ENCODE results near the gene WDR73. TPM values are rescaled to one million over a fixed set of nuclear protein-coding genes. Genes with fewer than 3 reads are reported as not detected.

The WDR73 gene
- total and polyA plus RNA-seq, 2 of the 8 experiments (the other 6 are each of a cell fraction or from before 2014, with no cell fraction given), result 22.7 to 23.1 TPM

DNA sequence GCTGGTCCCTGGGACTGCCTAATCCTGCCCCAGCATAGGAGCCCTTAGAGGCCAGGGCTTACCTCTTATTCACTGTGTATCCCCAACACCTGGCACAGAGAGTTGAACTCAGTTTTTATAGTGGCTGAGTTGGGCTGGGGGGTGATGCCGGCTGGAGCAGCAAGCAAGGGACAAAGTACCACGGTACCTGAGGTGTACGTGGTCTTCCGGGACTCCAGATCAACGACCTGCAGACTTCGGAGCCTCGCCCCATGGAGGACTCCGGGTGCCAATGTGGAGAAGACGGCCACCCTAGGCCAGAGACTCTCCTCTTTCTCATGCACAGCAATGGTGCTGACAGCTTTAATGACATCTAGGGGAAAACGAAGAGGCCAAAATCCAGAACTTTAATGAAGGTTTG, 8.1 kb downstream of the WDR73 start:
- Histone ChIP-seq H3K79me2 (ENCODE audit: control insufficient read depth in 1 of 2, insufficient read depth in 2 of 2, low read length in 2 of 2) (no peaks in the 10 kb centered on the region), H3K4ac (replicated peaks; ENCODE audit: insufficient read length, low read depth, low read length) (no peak overlapping the region), H3K23ac (ENCODE audit: insufficient read length) (no peak overlapping the region), H3K4me1 (replicated peaks in 1 of 4; ENCODE audit: control insufficient read depth in 3 of 4, insufficient read depth in 4 of 4, low read length in 3 of 4) (no peaks in the 10 kb centered on the region), H4K20me1 (replicated peaks in 1 of 2; ENCODE audit: control insufficient read depth in 1 of 2, insufficient read depth in 2 of 2, low read length in 2 of 2) (peaks cover 4 to 7% of the 10 kb centered on the region in 2 experiments), H3K23me2 (ENCODE audit: low read depth, low read length) (no peaks in the 10 kb centered on the region), H2BK120ac (replicated peaks; ENCODE audit: low read depth, low read length) (no peak overlapping the region), H3K79me1 (ENCODE audit: low read depth, low read length) (no peaks in the 10 kb centered on the region; the same call in 1 of the 2 replicates), H3K14ac (ENCODE audit: insufficient read length) (no peak overlapping the region), H2BK5ac (ENCODE audit: low read depth, low read length) (no peak overlapping the region), H3K4me2 (ENCODE audit: insufficient read depth in 1 of 2, low read depth in 2 of 2, low read length in 2 of 2) (no peak overlapping the region), H3K4me3 (ENCODE audit: extremely low read depth in 1 of 4, insufficient read depth in 2 of 4, low read depth in 3 of 4, low read length in 4 of 4) (no peak overlapping the region), H3K9ac (replicated peaks in 1 of 4; ENCODE audit: extremely low read depth in 1 of 4, low read depth in 3 of 4, low read length in 3 of 4) (no peak overlapping the region), H3K36me3 (ENCODE audit: control insufficient read depth in 2 of 4, insufficient read depth in 4 of 4, low read length in 3 of 4) (peaks cover 31 to 74% (median 64%) of the 10 kb centered on the region in 4 experiments), H2AFZ (ENCODE audit: low read length) (no peak overlapping the region), H2AK5ac (ENCODE audit: low read depth, low read length) (no peak overlapping the region), H2BK15ac (ENCODE audit: low read length) (no peak overlapping the region), H3K27me3 (replicated peaks in 1 of 4; ENCODE audit: control insufficient read depth in 3 of 4, extremely low read depth in 1 of 4, insufficient read depth in 3 of 4, low read length in 3 of 4) (no peaks in the 10 kb centered on the region), H3K56ac (replicated peaks; ENCODE audit: insufficient read length, low read depth, low read length) (no peak overlapping the region), H2BK20ac (ENCODE audit: low read length) (no peak overlapping the region), H3K9me3 (ENCODE audit: insufficient read depth in 2 of 2, low read depth in 1 of 2, low read length in 1 of 2) (no peaks in the 10 kb centered on the region), H4K5ac (ENCODE audit: insufficient read length, low read depth, low read length) (no peak overlapping the region), H4K91ac (replicated peaks; ENCODE audit: insufficient read length, low read length) (no peak overlapping the region), H3K18ac (ENCODE audit: extremely low read depth, low read length) (no peak overlapping the region), H4K8ac (ENCODE audit: extremely low read depth, insufficient read depth, low read length) (no peak overlapping the region), H2BK12ac (ENCODE audit: low read depth, low read length) (no peak overlapping the region), H3K27ac (ENCODE audit: low read depth, low read length) (no peak overlapping the region)
- POLR2A ChIA-PET (ENCODE audit: partially characterized antibody), result interaction anchor here (0.6 to 5.0 kb wide), 8 partner anchors 7 to 227 kb away, joined by 3 to 38 read pairs (median 4); partner anchors contain the start of genes WDR73 and ZSCAN2
- WGBS, 2 experiments (ENCODE audit: extremely low coverage in 1 of 2, insufficient coverage in 1 of 2, insufficient read length in 1 of 2, insufficient replicate concordance in 2 of 2, low coverage in 1 of 2, low lambda C conversion rate in 2 of 2, missing lambda C conversion rate in 1 of 2), result 91% methylated on average over 10 of the region's 10 CpGs; no CpG with 5 or more reads in 1 of the 2 experiments
- DNase-seq (ENCODE audit: low read depth in 1 of 2, low spot score in 2 of 2) (no peak), FAIRE-seq (no peak)
- CTCF ChIA-PET (ENCODE audit: partially characterized antibody), result interaction anchor here (0.7 to 1.8 kb wide), 4 partner anchors 10 to 282 kb away, joined by 3 to 14 read pairs (median 4); no protein-coding TSS in a partner anchor
- TF ChIP-seq MAFK (IDR thresholded peaks at IDR 0.05; ENCODE audit: low read depth, low read length), result no peak
- TF ChIP-seq KDM1A (IDR thresholded peaks at IDR 0.05; ENCODE audit: borderline replicate concordance, low read length), result no peak
- no peak for TF ChIP-seq ASH2L (IDR thresholded peaks at IDR 0.05; ENCODE audit: low read length)
- TF ChIP-seq E2F6 (IDR thresholded peaks at IDR 0.05), result no peak
- TF ChIP-seq RXRA (IDR thresholded peaks at IDR 0.05; ENCODE audit: insufficient read depth, low read depth, low read length), result no peak
- TF ChIP-seq MAX (IDR thresholded peaks at IDR 0.05), result no peak
- TF ChIP-seq CHD1 (IDR thresholded peaks at IDR 0.05; ENCODE audit: low read depth, low read length), result no peak
- TF ChIP-seq TEAD4 (IDR thresholded peaks at IDR 0.05; ENCODE audit: low read depth, low read length), result no peak
- no peak for TF ChIP-seq RNF2 (IDR thresholded peaks at IDR 0.05; ENCODE audit: borderline replicate concordance, low read depth, low read length, missing control alignments, poor library complexity, severe bottlenecking)
- no peak for TF ChIP-seq EP300 (IDR thresholded peaks at IDR 0.05; ENCODE audit: borderline replicate concordance in 1 of 2, low read depth in 2 of 2, low read length in 2 of 2)
- TF ChIP-seq HDAC2 (IDR thresholded peaks at IDR 0.05; ENCODE audit: borderline replicate concordance in 1 of 2, low read depth in 2 of 2, low read length in 2 of 2), result no peak
- no peak for TF ChIP-seq BCL11A (IDR thresholded peaks at IDR 0.05; ENCODE audit: low read depth in 2 of 2, low read length in 2 of 2)
